Limb (tissue), 2 donors: ENCODE data around the gene UMOD.

Experiments used
- DNase-seq, 2 donors: peaks; one replicate each; pipeline ENCODE4 v3.0.0-alpha.2; 2016; ENCODE audit errors: extremely low spot score in 2 of 2

Gene UMOD

DNA sequence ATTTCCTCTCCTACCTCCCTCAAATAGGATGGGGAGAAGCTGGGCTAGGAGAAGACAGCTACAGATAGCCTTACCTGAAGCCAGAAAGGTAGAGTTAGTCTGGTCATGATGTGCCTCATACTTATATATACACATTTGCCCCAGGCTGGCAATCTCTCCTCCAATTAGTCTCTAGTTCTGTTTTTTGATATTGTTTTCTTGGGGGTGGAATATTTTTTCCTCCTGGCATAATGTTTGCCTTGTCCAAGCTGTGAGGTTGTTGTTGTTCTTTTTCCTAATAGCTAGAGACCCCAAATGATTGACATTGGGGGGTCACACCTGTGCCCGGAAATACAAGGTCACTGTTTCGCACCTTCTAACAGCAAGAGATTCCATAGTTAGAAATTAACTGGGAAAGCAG, at the start of gene UMOD:
Gene UMOD (minus strand): TSS at position 101 of the 400 bp plus-strand sequence. CDS start 1,978 bp downstream, outside the sequence.
- no peak for DNase-seq

DNA sequence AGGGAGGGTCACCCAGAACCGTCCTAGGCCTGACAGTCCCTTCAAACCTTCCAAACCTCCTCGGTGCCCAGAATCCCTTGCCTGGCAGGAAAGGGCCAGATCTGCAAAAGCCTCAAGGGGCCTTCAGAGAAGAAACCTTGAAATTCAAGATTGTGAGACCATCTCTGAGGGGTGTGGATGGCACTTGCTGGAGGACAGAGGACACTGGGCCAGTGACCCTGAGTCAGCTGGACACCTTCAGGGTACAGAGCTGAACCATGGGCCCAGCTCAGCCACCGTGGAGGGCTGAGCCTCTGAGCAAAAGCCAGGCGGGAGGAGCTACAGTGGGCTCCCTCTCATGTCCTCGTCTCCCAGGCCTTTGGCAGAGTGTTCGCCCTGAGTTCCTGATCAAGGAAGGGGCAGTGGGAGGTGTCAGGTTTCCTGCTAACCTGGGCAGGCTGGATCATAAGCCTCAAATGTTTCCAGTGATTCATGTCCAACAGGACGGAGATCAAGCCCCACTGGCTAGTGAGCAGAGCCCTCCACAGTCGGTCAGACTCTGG, 49.0 kb upstream of the UMOD start:
- no peak for DNase-seq

DNA sequence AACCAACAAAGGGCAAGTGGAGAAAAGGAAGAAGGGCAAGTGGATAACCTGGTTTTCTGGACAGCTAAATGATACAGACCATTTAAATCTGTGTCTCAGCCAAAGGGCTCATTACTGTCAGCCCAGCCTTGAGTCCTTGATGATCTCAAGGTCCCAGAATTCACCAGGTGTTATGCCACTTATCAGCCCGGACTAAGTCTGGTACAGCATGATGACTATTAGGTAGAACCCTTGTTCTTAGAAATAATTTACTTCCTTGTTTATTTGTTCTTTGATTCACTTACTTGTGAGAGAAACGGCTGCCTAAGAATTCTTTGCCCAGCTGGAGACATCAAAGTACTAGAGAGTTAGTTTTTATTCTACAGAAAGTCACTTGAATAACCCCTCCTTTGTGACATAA, 48.6 kb upstream of the UMOD start:
- DNase-seq, result no peak

DNA sequence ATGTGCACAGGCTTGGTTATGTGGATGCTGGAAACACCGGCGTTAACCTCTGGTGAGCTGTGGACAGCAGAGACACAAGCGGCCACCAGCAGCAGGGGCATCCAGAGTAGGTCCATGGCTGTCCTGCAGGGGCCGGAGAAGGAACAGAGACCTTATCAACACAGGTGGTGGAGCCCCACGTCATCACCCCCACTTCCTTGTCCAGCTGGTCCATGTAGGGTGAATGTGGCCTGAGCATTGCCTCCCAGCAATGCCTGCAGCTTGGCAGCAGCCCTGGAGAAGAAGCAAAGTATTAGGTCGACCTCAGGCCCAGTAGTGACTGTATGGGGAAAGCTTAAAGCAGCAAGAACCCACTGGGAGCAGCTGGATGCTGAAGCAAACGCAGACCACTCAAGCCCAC, 46.7 kb upstream of the UMOD start:
- no peak for DNase-seq

DNA sequence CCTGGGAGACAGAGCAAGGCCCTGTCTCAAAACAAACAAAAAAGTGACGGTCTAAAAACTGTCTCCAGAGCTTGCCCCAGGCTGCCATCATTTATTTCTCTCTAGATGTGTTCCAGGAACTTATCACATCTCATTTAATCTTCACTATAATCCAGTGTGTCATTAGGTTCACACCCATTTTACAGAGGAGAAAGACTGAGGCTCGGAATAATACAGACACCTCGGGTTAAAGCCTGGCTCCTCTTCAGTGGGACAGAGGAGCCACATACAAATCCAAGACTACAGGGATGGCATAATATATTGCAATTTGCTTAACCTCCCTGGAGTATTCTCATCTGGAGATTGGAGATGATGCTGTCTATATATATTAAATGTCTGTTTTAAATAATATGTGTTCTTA, 46.1 kb upstream of the UMOD start:
- no peak for DNase-seq

DNA sequence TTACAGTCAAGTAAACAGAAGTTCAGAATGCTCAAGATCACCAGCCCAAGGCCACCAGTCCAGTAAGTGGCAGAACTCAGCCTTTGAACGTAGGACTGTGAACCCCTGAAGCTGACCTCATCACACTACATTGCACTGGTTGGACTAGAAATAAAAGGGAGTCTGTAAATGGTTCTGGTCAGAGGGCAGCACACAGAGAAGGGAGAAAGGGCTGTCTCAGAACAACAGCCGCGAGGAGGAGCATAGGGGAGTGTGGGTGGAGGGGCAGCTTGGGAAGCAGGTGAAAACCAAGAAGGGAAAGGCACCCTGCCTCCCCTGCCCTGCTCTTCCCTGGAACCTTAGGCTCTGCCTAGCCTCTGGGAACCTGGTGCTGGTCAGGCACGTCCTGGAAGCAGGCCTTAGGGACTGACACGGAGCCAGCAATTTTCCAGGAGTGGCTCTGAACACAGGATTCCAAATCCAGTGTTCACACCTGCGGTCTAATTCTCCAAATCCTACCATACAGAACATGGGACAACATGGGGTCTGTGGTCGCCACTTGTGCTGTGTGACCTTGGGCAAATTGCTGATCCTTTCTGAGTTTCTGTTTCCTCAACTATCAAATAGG, 45.1 kb upstream of the UMOD start:
- no peak for DNase-seq

DNA sequence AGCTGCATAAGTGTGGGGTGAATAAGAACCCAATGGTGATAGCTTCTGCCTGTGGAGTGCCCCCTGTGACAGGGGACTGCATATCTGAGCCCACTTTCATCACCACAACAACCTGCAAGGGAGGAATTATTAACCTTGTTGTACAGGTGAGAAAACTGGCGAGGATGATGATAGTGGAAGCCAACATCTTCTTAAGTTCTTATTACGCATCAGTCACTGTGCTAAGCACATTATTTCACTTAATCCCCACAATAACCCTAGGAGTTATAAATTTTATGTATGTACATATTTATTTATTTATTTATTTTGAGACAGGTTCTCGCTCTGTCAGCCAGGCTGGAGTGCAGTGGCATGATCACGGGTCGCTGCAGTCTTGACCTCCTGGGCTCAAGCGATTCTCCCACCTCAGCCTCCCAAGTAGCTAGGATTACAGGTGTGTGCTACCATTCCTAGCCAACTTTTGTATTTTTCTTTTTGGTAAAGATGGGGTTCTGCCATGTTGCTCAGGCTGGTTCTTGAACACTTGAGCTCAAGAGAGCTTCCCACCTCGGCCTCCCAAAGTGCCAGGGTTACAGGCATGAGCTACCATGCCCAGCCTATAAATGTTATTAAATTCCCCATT, 44.4 kb upstream of the UMOD start:
- no peak for DNase-seq

DNA sequence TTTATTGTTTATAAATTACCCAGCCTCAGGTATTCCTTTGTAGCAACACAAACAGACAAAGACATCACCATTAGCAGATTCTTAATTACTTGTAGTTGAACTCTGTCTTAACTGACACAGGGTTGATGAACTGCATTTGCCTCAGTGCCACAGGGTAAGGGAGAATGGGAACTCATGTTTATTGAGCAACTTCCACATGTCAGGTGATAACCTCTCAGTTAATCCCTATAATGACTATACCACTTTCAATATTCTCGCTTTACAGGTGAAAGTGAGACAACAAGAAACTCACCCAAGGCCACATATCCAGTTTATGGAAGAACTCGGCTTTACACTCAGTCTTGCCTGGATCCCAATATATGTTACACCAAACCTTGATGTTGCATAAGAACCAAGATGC, 43.4 kb upstream of the UMOD start:
- no peak for DNase-seq

DNA sequence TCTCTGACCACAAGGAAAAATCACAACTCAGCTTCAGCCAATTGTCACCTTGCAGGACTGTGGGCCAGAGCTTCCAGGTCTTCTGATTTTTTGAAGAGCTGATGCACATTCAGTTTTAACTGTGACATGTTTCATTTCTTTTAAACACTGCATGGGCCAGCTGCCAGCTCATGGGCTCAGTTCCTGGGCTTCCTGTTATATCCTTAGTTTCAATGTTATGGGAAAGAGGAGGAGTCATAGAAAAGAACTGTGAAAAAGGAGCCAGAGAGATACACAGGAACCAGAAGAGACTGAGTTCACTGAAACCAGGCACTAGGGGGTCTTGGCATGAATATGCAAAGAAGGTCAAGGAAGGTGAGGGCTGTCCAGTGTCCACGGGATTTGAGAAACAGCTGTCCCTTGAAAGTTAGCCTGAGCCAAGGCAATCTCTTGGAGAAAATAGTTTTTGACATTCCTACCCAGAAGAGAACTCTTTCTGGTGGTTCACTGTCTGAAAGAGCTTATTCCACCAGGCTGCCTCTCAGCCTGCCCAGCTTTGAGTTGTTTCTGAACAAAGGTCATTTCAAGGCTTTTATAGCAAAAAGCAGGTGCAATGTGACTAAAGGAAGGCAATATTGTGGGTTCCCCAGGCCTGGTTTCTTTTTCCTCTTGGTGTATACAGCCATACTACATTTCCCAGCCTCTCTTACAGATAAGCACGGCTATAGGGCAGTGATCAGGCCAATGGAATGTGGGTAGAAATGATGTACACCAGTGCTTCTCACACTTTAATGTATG, 41.5 kb upstream of the UMOD start:
- DNase-seq, result peak in 1 of 2 donors; percentile 2

DNA sequence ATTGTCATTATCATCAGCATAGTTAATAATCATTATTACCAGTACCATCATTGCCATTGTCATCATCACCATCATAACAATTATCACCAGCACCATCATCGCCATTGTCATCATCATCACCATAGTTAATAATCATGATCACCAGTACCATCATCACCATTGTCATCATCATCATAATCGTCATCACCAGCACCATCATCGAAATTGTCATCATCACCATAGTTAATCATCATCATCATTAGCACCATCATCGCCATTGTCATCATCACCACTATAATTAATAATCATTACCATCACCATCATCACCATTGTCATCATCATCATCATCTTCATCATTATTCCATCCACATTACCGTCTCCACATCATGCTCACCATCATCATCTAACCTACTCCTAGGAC, 38.5 kb upstream of the UMOD start:
- no peak for DNase-seq

DNA sequence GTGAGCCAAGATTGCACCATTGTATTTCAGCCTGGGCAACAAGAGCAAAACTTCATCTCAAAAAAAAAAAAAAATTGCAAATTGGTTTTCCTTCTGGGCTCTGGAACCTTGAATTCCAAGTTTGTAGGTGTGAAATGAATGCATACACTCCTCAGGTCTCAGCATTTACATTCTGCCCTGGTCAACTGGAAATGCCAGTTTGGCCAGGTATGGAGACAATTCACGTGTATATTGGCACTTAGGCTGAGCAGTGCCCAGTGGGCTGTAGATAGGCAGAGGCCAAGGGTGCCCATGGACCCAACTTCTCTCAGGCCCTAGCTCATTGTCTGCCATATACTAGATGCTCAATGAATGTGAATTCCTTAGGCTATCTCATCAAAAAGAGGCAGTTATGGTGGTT, 36.3 kb upstream of the UMOD start:
- DNase-seq, result no peak

DNA sequence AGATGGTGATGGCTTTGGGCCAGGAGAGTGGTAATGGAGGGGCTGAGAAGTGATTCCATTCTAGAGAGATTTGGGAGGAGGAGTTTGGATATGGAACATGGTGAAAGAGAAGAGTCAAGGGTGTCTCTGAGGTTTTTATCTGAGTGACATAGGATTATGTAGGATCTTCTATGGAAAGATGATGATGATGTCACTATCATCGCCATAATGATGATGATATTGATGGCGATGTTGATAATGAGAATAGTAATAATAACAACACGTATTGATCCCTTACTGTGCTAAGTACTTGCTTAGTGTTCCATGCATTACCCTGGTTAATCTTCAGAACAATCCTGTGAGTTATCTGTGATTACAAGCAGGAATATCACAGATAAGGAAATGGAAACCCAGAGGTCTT, 35.5 kb upstream of the UMOD start:
- no peak for DNase-seq

DNA sequence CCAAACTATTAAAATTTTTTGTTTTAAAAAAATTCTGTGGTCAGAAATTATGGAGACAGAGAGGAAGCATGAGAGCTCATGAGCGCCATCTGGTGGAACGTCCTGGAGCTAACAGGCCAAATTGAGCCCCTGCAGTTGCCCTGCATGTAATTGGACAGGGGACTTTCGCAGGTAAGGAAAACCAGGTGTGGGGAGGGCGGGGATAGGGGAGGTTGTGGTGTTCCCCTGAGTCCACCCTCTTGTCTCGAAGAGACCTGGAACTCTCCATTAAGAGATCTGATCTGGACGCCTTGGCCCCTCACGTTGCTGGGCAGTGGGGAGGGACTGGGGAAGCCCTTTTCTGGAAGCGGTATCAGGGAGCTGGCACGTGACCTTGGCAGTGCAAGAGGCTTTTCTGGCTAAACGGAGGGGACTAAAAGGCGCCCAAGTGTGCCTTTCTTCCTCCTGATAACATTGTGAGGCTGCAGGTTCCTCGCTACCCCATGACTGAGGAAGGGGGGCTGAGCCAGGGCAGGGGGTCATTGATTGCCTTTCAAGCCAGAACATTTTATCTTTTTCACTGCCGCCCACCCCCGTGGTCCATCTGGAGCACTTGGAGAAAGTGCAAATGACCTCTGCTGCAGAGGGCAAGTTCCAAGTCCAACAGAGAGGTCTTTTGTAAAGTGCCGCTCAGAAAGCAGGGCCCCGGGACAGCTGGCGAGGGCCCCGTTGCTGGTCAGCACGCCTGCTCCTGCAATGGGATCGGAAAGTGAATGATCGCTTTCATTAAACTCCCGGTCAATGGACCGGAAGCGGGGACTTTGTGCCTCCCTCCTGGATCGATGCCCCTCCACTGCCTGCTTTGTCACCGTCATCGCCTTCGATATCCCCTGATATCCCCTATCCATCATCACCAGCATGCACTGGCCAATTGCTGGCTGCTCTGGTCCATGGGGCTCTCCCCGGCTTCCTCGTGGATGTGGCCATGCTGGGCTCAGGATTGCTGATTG, 33.6 kb upstream of the UMOD start:
- peak; percentile 37 to 73 for DNase-seq

DNA sequence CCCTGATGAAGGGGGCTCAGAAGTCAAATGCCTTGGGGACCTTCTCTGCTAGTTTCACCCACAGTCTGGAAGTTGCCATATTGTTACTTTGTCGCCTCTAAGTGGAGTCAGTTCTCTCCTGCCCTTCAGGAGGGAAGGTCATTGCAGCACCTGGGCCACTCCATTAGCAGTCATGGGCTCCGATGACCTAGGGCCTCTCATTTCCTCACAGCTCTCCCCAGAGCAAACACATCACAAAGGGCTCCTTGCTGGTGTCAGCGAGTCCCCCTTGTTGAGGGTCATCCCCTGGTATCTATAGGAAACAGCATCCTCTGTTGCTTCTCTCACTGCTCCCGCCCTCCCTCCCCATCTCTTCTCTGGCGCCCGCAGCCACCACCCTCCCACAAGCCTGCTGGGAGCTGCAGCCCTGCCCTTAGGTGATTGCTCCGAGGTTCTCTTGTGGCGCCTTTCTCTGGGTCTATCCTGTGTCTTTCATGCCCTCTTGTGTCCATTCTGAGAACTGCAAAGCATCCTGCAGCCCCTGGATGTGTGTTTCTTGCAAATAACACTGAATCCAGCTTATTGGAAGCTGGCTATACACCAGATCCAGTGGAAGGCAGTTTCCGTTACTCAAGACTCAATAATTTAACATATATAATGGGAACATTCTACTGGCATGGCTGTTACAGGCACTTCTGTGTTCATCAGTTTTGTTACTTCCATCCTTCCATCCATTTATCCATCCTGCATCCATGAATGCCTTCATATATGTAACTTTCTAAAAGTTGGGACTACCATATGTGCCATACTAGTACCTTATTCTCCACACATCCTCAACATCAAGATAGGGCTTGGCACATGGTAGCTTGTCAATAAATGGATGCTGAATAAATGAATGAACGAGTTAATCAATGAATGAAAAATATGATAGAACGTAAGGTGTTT, 30.9 kb upstream of the UMOD start:
- DNase-seq, result peak; percentile 63 to 77

DNA sequence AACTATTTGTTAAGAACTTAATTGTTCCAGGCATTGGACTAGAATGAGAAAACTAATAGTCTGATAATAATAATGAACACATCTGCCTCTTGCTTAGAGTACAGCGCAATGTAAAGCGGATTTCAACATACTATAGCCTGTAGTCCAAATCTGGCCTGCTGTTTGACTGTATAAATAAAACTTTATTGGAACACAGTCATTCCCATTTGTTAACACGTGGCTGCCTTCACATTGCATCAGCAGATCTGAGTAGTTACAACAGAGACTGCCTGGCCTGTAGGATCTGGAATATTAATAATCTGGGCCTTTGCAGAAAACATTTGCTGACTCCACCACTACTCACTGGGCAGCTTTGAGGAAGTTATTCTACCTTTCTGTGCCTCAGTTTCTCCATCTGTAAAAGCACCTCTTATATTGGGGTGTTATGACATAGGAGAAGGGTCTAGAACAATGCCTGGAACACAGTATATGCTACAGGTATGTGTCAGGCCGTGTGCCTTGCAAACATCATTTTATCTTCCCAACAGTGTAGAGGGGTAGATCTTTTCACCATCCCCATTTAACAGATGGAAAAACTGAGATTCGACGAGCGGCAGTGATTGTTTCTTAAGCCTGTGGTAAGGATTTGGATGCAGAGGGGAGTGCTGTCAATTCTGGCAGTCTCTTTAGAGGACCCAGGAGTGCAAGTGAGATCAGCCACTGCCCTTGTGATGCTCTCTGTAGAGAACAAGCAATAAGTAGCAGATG, 29.9 kb upstream of the UMOD start:
- no peak for DNase-seq

DNA sequence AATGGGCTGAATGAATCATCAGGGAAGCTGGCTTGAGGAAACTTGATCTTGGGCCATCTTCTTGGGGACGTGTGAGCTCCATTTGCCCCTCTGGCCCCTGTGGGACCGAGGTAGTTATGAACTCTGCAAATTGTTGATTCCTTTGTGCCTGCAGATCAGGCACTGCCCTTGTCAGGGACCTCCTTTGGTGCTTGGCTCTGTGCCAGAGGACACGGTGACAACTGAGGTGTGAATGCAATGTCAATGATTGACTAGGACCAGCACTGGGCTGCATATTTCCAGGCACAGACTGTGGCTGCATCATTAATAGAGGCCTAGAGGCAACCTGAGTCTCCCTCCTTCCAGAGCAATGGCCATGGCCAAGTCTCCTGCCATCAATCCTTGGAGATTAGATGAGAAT, 28.3 kb upstream of the UMOD start:
- DNase-seq, result no peak

DNA sequence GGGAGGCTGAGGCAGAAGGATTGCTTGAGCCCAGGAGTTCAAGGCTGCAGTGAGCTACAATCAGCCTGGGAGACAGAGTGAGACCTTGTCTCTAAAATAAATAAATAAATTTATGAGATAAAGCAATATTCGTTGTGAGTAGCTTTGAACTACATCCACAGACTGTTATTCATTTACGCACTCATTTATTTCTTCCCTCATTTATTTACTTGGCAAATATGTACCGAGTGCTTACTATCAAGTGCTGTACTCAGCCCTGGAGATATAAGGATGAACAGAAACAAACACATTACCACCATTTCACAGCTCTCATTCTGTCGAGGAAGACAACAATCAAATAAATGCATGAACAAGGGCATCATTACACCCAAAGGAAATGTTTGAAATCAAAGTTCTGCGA, 24.7 kb upstream of the UMOD start:
- no peak for DNase-seq

DNA sequence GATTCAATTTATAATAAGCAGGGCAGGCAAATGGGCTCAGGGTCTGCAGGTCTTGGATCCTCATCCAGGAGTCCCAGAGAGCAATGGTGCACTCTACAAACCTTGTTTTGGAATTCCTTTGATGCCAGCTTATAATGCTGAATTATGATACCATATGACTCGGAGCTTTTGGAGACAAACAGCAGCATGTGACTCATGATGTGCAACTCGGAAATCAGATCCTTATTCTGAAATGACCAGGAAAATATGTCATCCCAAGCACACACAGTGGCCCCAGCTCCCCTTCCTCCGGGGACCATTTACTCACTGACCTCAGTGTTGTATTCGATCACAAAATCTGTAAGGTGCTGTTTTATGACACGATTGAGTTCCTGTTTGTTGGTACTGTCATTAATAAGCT, 20.2 kb upstream of the UMOD start:
- no peak for DNase-seq

DNA sequence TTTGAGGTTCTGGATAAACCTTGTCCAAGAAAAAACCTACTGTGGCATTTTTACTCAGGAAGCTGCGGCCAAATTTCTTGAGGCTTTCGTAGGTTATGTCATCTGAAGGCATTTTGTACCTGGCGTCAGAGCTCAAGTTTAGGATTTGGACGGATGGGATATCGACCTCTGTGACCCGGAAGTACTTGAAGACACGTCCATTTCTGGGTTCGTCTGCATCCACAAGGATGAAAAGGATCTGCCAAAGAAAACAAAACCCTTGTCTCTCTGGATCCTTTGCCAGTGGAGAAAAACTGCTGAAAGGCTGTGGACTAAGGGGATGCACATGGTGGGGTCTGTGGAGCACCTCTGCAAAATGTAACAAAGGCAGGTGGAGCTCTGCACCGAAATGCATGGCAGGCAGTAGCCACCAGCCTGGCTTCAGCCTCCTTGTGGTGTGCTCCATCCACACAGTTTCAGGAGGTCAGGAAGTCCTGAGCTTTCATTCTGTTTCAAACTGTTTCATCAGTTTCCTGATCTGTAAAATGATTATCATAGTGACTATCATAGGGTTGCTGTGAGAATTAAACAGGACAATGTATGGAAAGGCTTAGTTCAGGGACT, 17.0 kb upstream of the UMOD start:
- DNase-seq, result no peak
